GM18951 (cell line): ENCODE data around the gene HOTAIR.

ENCODE experiments used
- POLR2A ChIP-seq: IDR thresholded peaks from 4 replicates; pipeline ENCODE4 v1.6.1; 2011; ENCODE audit warnings: mild to moderate bottlenecking; ENCODE audit not compliant: insufficient read length, insufficient read depth; ENCODE audit errors: extremely low read depth
- in situ Hi-C: fragments of 300-500 bp; cut with MboI; formaldehyde crosslinking; loops from one replicate; pipeline ENCODE4 v1.12.0; 2022; ENCODE audit warnings: low sequenced_read_pairs, mixed read lengths, inconsistent platforms; ENCODE audit not compliant: unreplicated experiment

Gene HOTAIR

DNA sequence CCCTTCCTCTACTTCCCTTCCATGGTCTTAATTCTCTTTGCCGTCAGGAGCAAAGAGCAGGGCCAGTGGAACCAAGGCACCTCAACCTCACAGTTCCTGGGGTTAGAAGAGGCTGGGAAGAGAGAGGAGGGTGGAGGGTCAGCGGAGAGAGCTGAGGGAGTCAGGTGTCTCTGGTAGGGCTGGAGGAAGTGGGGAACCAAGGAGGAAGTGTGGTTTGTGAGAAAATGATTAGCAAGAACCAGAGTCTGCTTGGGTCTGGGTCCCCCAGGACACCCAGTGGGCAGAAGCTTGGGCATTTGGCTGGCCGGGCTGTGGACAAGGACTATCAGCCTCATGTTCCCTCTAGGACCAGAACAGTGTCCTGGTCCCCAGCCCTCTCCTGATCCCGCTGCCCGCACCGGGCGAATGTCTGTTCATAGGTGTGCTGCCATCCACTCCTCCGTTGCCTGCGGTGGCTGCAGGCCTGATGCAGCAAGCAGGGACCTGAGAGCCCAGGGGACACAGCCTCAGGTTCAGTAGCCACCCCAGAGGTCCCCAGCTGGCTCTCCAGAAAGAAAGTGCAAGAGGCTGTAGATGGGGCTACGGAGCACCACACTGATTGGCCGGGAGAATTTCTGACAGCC lies 17.7 kb downstream of the HOTAIR start:
- TF ChIP-seq POLR2A, result no peak
- in situ Hi-C loops, result no loop called here

DNA sequence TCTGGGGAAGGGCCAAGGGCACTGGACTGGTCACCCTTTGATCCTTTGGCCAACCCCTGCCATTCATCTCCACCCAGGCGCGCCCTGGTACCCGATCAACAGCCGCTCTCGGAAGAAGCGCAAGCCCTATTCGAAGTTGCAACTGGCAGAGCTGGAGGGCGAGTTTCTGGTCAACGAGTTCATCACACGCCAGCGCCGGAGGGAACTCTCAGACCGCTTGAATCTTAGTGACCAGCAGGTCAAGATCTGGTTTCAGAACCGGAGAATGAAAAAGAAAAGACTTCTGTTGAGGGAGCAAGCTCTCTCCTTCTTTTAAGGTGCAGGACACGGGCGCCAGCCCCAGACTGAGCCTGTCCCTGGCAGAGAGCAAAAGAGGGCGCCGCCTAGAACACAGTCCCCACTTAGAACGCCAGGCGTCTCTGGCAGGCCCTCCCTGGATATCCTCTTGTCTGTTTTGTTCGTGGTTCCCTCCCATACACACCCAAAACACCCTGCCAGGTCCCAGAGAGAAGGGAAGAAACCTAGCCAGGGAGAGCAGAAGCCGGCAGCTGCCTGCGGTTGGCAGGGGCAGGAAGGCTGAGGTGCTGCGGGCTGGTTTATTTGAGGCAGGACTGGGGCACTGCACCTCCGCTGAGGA lies 18.4 kb downstream of the HOTAIR start:
- in situ Hi-C loops, result no loop called here
- TF ChIP-seq POLR2A, result no peak

DNA sequence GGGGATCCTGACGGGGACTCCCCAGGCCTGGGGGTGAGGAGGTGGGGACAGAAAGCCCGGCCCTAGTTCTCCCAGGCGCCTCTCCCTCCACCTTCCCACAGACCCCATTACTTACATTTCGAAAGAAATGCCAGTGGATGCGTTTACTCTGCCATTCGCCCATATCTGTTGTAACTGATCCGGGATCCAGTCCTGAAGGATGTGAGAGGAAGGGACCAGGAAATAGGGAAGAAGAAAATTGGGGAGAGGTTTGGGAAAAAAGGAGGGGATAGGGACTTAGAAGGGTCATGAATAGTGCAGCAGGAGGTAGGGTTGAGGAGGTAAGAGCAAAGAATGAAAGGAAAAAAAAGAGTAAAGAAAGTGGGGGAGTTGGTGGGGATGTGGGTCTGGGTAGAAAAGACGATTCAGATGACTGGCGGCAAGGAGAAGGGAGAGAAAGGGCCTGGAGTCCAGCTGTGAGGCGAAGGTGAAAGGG lies 18.9 kb downstream of the HOTAIR start:
- in situ Hi-C loops, result no loop called here
- TF ChIP-seq POLR2A, result no peak

DNA sequence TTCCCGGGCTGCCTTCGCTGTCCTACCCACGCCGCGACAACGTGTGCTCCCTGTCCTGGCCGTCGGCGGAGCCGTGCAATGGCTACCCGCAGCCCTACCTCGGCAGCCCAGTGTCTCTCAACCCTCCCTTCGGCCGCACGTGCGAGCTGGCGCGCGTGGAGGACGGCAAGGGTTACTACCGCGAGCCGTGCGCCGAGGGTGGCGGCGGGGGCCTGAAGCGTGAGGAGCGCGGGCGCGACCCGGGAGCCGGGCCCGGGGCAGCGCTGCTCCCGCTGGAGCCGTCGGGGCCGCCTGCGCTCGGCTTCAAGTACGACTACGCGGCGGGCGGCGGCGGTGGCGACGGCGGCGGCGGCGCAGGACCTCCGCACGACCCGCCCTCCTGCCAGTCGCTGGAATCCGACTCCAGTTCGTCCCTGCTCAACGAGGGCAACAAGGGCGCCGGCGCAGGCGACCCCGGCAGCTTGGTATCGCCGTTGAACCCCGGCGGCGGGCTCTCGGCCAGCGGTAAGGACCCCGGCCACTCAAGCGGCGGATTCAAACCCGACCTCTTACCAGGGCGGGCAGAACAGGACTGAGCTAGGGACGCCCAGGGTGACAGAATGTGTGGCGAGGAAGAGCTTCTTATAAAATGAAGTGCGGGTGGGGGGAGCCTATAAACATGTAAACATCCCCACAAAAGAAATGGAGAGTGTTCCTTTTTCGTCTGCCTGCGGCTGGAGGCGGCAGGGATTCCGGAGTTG lies 19.5 kb downstream of the HOTAIR start:
- in situ Hi-C loops, result no loop called here
- TF ChIP-seq POLR2A, result no peak

DNA sequence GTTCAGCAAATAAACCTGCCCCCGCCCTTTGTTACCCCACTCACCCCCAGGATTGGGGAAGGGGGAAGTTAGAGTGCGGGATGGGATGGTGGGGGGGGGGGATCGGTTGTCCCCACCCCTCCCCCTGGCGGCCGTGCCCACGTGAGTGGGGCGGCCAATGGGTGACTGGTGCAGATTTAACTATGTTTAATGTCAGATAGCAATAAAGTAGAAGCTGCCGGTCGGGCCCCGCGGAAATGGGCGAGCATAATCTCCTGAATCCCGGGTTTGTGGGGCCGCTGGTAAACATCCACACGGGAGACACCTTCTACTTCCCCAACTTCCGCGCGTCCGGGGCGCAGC lies 20.1 kb downstream of the HOTAIR start, which contains the start of gene HOXC12:
TSS of gene HOXC12 (plus strand) at position 210 of the 342 bp plus-strand sequence. CDS start at position 237, 27 bp downstream.
- in situ Hi-C loops, result no loop called here
- TF ChIP-seq POLR2A, result no peak

DNA sequence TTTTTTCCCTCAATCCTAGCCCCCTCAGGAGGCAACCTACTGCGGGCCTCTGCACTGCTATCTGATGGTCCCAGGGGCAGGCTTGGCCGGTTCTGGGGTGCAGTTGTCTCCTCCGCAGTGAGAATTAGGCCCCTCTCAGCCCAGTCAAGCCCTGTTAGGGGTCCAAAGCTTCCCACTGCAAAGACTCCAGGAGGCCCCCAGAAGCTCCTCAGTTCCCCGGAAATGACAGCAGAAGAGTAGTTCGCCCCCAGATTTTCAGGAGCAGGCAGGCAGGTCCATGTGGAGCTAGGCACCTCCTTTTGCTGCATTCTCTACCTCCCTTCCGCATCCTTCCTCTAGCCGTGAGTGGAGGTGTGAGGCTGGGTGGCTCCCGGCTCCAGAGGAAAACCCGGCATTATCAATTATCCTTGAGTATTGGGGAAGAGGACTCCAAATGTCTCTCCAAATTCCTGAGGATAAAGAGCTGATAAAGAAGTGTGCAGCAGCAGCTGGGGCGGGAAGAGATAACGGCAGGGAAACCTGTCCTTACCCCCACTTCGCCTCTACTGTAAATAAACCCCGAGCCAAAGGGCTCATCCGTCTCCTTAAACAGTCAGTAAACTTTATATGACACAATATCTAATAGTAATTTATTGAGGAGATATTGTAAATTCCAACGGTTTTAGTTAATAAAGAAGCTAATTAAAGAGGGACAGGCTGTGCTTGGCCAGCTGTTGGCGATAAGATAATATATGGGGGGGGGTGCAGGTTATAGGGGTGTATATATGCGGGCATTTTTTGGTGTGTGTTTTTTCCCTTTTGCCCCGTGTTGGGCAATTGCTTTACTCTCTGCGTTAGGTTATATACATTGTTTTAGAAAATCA lies 20.7 kb downstream of the HOTAIR start:
- in situ Hi-C loops, result no loop called here
- TF ChIP-seq POLR2A, result no peak

DNA sequence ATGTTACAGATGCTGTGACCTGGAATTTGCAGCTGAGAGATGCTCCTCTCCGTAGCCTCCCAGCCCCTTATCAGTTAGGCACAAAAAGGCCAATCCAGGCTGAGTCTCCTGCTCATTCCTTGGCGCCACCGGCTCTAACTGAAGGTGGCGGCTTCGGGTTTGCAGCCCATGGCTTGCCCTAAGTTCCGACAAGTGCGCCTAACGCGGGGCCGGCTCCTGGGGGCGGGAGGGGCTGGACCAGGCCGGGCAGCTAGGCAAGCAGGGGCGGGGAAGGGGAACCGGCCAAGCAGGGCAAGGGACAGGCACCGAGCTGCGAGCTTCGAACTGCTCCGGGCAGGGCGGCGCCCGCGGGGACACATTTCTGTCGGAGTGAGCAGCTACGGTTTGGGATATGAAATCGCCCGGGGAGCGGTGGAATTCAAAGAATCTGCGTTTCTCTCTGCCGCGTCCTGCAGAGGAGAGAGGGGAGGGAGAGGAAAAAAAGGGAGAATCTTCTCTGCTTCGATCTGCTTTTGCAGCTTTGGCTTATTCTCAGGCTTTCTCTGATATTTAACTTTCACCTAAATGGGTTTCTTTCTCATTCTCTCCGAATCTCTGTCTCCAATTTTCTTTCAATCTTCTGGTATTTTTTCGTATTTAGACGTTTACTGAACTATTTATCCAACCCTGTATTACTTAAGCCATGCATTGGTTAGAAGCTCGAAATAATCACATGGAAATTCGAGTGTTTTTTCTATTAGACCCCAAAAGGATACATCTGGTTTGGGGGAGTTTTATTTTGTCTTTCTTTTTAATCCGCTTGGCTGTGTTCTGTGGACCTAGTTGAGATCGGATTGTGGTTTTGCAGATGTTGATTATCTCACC lies 21.7 kb downstream of the HOTAIR start:
- in situ Hi-C loops, result no loop called here
- no peak for TF ChIP-seq POLR2A

DNA sequence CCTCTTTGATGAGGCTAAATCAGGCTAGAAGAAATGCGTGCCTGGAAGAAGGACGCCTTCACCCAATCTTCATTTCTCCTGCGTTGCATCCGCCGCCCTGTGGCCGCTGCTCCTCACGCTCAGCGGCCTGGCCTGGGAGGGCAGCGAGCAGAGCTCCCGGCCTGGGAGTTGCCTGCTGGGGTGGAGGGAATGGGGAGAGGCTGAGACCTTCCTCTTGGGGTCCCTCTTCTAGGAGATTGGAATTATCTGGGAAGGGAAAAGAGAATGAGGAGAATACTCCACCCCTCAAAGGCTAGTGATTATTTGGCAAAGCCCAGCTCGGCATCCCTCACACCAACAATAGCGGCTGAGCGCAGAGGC lies 22.4 kb downstream of the HOTAIR start:
- no peak for TF ChIP-seq POLR2A
- in situ Hi-C loops, result no loop called here

DNA sequence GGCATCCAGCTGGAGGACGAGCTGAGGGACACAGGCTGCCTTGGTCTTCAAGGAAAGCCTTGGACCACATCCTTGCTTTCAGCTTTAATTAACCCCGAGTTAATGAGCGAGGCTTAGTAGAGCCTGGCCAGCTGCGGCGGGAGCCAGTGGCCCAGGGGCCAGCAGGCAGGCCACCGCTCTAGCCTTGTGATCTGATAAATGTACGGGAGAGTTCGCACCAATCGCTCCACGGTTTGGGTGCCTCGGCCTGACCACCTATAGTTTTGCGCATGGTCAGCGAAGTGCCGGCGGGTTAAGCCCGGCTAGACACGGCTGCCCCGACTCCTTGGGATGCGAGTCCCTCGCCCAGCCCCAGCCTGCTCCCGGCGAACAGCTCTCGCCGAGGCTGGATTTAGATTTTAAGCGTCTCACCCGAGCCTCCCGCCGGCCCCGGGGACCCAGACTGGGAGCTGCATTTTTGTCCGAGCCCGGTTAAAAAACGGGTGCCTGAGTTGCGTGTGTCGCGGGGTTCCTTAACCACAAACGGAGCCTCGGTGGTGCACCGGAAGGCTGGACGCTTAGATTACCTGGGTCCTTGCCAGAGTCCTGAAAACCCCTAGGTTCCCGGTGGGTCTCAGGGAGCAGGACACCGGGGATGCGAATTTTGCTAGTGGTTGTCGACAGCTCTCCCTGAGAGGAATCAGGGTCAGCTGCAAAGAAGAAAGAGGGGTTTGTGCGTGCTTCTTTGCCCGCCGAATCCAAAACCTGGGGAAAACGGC lies 23.0 kb downstream of the HOTAIR start:
- in situ Hi-C loops, result no loop called here

DNA sequence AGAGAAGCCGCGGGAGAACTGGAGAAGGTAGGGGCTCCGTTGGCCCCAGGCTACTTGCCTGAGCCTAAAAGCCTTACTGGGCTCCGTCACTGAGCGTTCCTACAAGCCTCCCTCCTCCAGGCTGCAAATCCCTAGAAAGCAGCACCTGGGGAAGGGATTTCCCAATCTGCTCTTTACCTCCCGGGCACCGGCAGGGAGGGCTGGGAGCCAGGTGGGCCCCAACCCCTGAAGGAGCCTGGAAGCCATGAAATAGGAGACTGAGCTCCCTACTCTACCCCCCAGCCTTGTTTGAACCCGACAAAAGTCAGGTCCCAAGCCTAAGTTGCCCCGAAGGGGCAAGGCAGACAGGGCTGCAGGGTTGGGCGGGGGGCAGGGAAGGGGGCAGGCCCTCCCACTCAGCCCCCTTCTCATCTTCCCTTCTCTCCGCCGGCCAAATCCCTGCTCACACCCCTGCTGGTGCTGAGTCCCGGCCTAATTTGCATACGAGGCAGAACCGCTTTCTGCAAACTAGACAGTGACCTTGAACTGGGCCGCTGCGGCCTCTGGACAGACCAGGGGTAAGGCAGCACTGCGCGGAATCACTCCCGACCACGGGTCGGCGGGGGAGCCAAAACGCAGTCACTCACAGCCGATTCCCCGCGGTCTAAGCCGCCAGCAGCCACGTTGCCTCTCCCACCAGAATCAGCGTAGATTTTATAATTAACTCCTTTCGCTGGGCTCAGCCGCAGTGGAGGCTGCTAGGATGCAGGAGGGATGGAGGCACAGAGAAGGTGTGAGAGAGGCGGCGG lies 23.8 kb downstream of the HOTAIR start:
- TF ChIP-seq POLR2A, result no peak
- in situ Hi-C loops, result no loop called here

More for the DNA sequence above, 23.0 kb downstream of the HOTAIR start:
- no peak for TF ChIP-seq POLR2A

DNA sequence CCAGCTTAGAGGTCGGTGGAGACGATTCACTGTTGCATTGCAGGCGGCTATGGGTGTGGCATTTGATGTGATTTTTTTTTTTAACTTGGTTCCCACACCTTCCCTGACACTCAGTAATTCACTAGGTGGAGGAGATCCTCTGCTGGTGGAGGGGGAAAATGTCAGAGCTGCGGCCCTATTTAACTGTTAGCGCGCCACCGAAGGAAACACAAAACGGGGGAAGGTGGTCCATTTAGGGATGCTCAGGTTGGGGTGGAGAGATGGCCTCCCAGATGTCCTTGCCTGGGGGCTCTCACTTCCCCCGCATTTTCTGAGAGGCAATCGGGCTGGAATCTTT lies 24.3 kb downstream of the HOTAIR start:
- in situ Hi-C loops, result no loop called here
- no peak for TF ChIP-seq POLR2A
